ENCODE results near the gene DLGAP1.

DNA sequence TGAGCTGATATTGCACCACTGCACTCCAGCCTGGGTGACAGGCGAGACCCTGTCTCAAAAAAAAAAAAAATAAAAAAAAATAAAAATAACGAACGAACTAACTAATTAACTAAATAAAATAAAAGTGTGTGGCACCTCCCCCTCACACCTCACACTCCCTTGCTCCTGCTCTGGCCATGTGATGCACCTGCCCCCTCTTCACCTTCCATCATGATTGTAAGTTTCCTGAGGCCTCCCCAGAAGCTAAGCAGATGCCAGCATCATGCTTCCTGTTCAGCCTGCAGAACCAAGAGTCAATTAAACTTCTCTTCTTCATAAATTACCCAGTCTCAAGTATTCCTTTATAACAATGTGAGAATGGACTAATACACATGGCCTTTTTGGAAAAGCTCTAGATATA lies 773.0 kb downstream of the DLGAP1 start:
- TF ChIP-seq, protein P1, sequence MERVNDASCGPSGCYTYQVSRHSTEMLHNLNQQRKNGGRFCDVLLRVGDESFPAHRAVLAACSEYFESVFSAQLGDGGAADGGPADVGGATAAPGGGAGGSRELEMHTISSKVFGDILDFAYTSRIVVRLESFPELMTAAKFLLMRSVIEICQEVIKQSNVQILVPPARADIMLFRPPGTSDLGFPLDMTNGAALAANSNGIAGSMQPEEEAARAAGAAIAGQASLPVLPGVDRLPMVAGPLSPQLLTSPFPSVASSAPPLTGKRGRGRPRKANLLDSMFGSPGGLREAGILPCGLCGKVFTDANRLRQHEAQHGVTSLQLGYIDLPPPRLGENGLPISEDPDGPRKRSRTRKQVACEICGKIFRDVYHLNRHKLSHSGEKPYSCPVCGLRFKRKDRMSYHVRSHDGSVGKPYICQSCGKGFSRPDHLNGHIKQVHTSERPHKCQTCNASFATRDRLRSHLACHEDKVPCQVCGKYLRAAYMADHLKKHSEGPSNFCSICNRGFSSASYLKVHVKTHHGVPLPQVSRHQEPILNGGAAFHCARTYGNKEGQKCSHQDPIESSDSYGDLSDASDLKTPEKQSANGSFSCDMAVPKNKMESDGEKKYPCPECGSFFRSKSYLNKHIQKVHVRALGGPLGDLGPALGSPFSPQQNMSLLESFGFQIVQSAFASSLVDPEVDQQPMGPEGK (CRISPR knock-in tag; IDR thresholded peaks at IDR 0.05; ENCODE audit: borderline replicate concordance): no peak
- no peak for TF ChIP-seq RARB (CRISPR knock-in tag; IDR thresholded peaks at IDR 0.05)
- no peak for TF ChIP-seq ZNF565 (CRISPR knock-in tag; conservative IDR thresholded peaks at IDR 0.05; ENCODE audit: low read depth)
- TF ChIP-seq ZNF8 (CRISPR knock-in tag; IDR thresholded peaks at IDR 0.05): no peak
- TF ChIP-seq GLIS3 (CRISPR knock-in tag; IDR thresholded peaks at IDR 0.05): no peak
- TF ChIP-seq ARNTL (CRISPR knock-in tag; IDR thresholded peaks at IDR 0.05; ENCODE audit: borderline replicate concordance, low read depth): no peak
- TF ChIP-seq ESRRG (CRISPR knock-in tag; IDR thresholded peaks at IDR 0.05): no peak
- TF ChIP-seq, protein P2, sequence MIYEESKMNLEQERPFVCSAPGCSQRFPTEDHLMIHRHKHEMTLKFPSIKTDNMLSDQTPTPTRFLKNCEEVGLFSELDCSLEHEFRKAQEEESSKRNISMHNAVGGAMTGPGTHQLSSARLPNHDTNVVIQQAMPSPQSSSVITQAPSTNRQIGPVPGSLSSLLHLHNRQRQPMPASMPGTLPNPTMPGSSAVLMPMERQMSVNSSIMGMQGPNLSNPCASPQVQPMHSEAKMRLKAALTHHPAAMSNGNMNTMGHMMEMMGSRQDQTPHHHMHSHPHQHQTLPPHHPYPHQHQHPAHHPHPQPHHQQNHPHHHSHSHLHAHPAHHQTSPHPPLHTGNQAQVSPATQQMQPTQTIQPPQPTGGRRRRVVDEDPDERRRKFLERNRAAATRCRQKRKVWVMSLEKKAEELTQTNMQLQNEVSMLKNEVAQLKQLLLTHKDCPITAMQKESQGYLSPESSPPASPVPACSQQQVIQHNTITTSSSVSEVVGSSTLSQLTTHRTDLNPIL (CRISPR knock-in tag; IDR thresholded peaks at IDR 0.05; ENCODE audit: low read depth): no peak
- TF ChIP-seq, protein P3, sequence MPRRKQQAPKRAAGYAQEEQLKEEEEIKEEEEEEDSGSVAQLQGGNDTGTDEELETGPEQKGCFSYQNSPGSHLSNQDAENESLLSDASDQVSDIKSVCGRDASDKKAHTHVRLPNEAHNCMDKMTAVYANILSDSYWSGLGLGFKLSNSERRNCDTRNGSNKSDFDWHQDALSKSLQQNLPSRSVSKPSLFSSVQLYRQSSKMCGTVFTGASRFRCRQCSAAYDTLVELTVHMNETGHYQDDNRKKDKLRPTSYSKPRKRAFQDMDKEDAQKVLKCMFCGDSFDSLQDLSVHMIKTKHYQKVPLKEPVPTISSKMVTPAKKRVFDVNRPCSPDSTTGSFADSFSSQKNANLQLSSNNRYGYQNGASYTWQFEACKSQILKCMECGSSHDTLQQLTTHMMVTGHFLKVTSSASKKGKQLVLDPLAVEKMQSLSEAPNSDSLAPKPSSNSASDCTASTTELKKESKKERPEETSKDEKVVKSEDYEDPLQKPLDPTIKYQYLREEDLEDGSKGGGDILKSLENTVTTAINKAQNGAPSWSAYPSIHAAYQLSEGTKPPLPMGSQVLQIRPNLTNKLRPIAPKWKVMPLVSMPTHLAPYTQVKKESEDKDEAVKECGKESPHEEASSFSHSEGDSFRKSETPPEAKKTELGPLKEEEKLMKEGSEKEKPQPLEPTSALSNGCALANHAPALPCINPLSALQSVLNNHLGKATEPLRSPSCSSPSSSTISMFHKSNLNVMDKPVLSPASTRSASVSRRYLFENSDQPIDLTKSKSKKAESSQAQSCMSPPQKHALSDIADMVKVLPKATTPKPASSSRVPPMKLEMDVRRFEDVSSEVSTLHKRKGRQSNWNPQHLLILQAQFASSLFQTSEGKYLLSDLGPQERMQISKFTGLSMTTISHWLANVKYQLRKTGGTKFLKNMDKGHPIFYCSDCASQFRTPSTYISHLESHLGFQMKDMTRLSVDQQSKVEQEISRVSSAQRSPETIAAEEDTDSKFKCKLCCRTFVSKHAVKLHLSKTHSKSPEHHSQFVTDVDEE (CRISPR knock-in tag; IDR thresholded peaks at IDR 0.05): no peak
- no peak for TF ChIP-seq ISL1 (CRISPR knock-in tag; IDR thresholded peaks at IDR 0.05)
- TF ChIP-seq CSDC2 (CRISPR knock-in tag; IDR thresholded peaks at IDR 0.05): no peak
- no peak for TF ChIP-seq ZFP3 (CRISPR knock-in tag; IDR thresholded peaks at IDR 0.05)

Data from SK-N-SH treated with all-trans-retinoic acid at 6 μM for 48 hours (cell line).